IMR-90 (cell line): ENCODE measurements around the gene GOLIM4. TPM values are rescaled to one million over a fixed set of nuclear protein-coding genes. Genes with fewer than 3 reads are reported as not detected.

Experiments used
- ATAC-seq: fragments of 200-7000 bp; cut with Tn5 transposase; 2 replicates; pipeline ENCODE4 v1.9.1; 2020; ENCODE audit warnings: low read depth, mild to moderate bottlenecking, moderate library complexity
- BruUV-seq: library from RNA; stranded (reverse); fragments of 400-500 nt; replicated peaks from 2 replicates; lab custom pipeline; 2021; lab: Mats Ljungman, UMichigan
- CTCF ChIA-PET: fragments of 300-600 bp; formaldehyde crosslinking; extraction: SDS; loops from one replicate; lab custom pipeline; 2021; ENCODE audit warnings: antibody characterized with exemption; lab: Yijun Ruan, JAX
- POLR2A ChIA-PET: fragments of 300-600 bp; sonication (Branson Sonifier 250); formaldehyde crosslinking; loops from one replicate; lab custom pipeline; 2022; ENCODE audit warnings: antibody characterized with exemption; ENCODE audit not compliant: unreplicated experiment; lab: Charles Lee
- DNase-seq: peaks from one replicate; pipeline ENCODE4 v3.0.0; 2013
- H2AFZ ChIP-seq: replicated peaks from 2 replicates; pipeline ENCODE3; 2013; ENCODE audit warnings: low read length, mild to moderate bottlenecking; ENCODE audit not compliant: poor library complexity
- H2AK5ac ChIP-seq: 2 replicates; pipeline ENCODE4 v1.6.1; 2013; ENCODE audit warnings: low read depth, low read length, inconsistent platforms
- H2AK9ac ChIP-seq: replicated peaks from 2 replicates; pipeline ENCODE3; 2013; ENCODE audit warnings: mild to moderate bottlenecking, low read depth, low read length, moderate library complexity; ENCODE audit not compliant: poor library complexity
- H2BK120ac ChIP-seq: 2 replicates; pipeline ENCODE4 v1.6.1; 2013; ENCODE audit warnings: low read depth, low read length, inconsistent platforms
- H2BK15ac ChIP-seq: 3 replicates; pipeline ENCODE4 v1.6.1; 2013; ENCODE audit warnings: low read depth, low read length, inconsistent platforms
- H2BK20ac ChIP-seq: 2 replicates; pipeline ENCODE4 v1.6.1; 2013; ENCODE audit warnings: low read depth, mild to moderate bottlenecking, inconsistent platforms, low read length, moderate library complexity
- H2BK5ac ChIP-seq: 2 replicates; pipeline ENCODE4 v1.6.1; 2013; ENCODE audit warnings: mild to moderate bottlenecking, low read depth, low read length, inconsistent platforms; ENCODE audit not compliant: poor library complexity, severe bottlenecking
- H3K14ac ChIP-seq: replicated peaks from 2 replicates; pipeline ENCODE4 v1.6.1; 2013; ENCODE audit warnings: low read depth, low read length, inconsistent platforms
- H3K18ac ChIP-seq: 2 replicates; pipeline ENCODE4 v1.6.1; 2013; ENCODE audit warnings: low read depth, low read length, control low read depth
- H3K23ac ChIP-seq: 2 replicates; pipeline ENCODE4 v1.6.1; 2013; ENCODE audit warnings: low read depth, low read length, inconsistent platforms
- H3K27ac ChIP-seq: 2 replicates; pipeline ENCODE4 v1.5.1; 2013; ENCODE audit warnings: mild to moderate bottlenecking, control low read depth, low read length; ENCODE audit not compliant: insufficient read depth
- H3K27me3 ChIP-seq: 2 replicates; pipeline ENCODE4 v1.6.1; 2013; ENCODE audit warnings: low read length; ENCODE audit not compliant: control insufficient read depth, insufficient read depth
- H3K36me3 ChIP-seq: 2 replicates; pipeline ENCODE4 v1.6.1; 2013; ENCODE audit warnings: low read length, mixed read lengths; ENCODE audit not compliant: control insufficient read depth, insufficient read depth
- H3K4ac ChIP-seq: 2 replicates; pipeline ENCODE4 v1.6.1; 2013; ENCODE audit warnings: low read depth, low read length, inconsistent platforms
- H3K4me1 ChIP-seq: 2 replicates; pipeline ENCODE4 v1.6.1; 2013; ENCODE audit warnings: low read length, mixed read lengths; ENCODE audit not compliant: control insufficient read depth, insufficient read depth
- H3K4me2 ChIP-seq: 2 replicates; pipeline ENCODE4 v1.6.1; 2013; ENCODE audit warnings: low read depth, mild to moderate bottlenecking, control low read depth, low read length, moderate library complexity
- H3K4me3 ChIP-seq: 2 replicates; pipeline ENCODE4 v1.5.1; 2013; ENCODE audit warnings: low read depth, mild to moderate bottlenecking, control low read depth, low read length, moderate library complexity; ENCODE audit not compliant: insufficient read depth
- H3K56ac ChIP-seq: 2 replicates; pipeline ENCODE4 v1.6.1; 2013; ENCODE audit warnings: low read length, inconsistent platforms; ENCODE audit not compliant: insufficient read depth; ENCODE audit errors: extremely low read depth
- H3K79me1 ChIP-seq, 2 experiments: 2 replicates each; pipeline ENCODE4 v1.6.1; 2013; ENCODE audit warnings: low read length in 2 of 2, inconsistent platforms in 1 of 2, low read depth in 1 of 2
- H3K9ac ChIP-seq: 2 replicates; pipeline ENCODE4 v1.6.1; 2013; ENCODE audit warnings: low read depth, low read length, control low read depth
- H3K9me1 ChIP-seq: 2 replicates; pipeline ENCODE4 v1.6.1; 2013; ENCODE audit warnings: low read length, inconsistent platforms; ENCODE audit not compliant: insufficient read depth
- H3K9me3 ChIP-seq: 2 replicates; pipeline ENCODE4 v1.6.1; 2013; ENCODE audit warnings: low read length; ENCODE audit not compliant: control insufficient read depth, insufficient read depth
- H4K20me1 ChIP-seq: 2 replicates; pipeline ENCODE4 v1.6.1; 2013; ENCODE audit warnings: low read length, inconsistent platforms; ENCODE audit not compliant: insufficient read depth
- H4K5ac ChIP-seq: 2 replicates; pipeline ENCODE4 v1.6.1; 2013; ENCODE audit warnings: mild to moderate bottlenecking, low read depth, low read length, control low read depth
- H4K8ac ChIP-seq, 2 experiments: 2 replicates each; pipeline ENCODE4 v1.6.1; 2013; ENCODE audit warnings: low read depth in 2 of 2, low read length in 2 of 2, control low read depth in 1 of 2, inconsistent platforms in 1 of 2
- H4K91ac ChIP-seq: 2 replicates; pipeline ENCODE4 v1.6.1; 2013; ENCODE audit warnings: low read depth, low read length, inconsistent platforms; ENCODE audit not compliant: insufficient read depth
- CEBPB ChIP-seq: IDR thresholded peaks from 2 replicates; pipeline ENCODE4 v1.6.1; 2012; ENCODE audit warnings: low read depth, low read length, improper control_type of control experiment
- MXI1 ChIP-seq: IDR thresholded peaks from 2 replicates; pipeline ENCODE4 v1.6.1; 2012; ENCODE audit warnings: low read depth, mild to moderate bottlenecking, low read length, moderate library complexity, borderline replicate concordance
- WGBS, 2 experiments: methylation state at CpG; one replicate each; pipeline versions ENCODE4 v1.1.5 to v1.1.7; 2013; ENCODE audit warnings: missing lambda C conversion rate in 2 of 2; ENCODE audit not compliant: insufficient read length in 1 of 2; ENCODE audit errors: extremely low coverage in 2 of 2; 5-methylcytosine and 5-hydroxymethylcytosine counted together
- dilution Hi-C: fragments of 300-500 bp; cut with HindIII; formaldehyde crosslinking; loops from one replicate; pipeline ENCODE4 v1.14.3; 2018; ENCODE audit warnings: low sequenced_read_pairs; ENCODE audit not compliant: unreplicated experiment
- in situ Hi-C: fragments of 300-500 bp; cut with MboI; formaldehyde crosslinking; loops from 3 replicates; pipeline ENCODE4 v1.14.3; 2019; ENCODE audit warnings: low sequenced_read_pairs, inconsistent platforms, mixed read lengths
- intact Hi-C: fragments of 100-400 bp; cut with micrococcal nuclease; formaldehyde crosslinking; loops from 2 replicates; pipeline ENCODE4 v1.10.0; 2022
- polyA plus RNA-seq, 3 experiments: library from polyadenylated mRNA; depleted of rRNA; stranded (reverse); fragments of >200 nt; gene quantifications; 2 replicates each; pipeline ENCODE4 v1.2.3, GENCODE V29; 2012; ENCODE audit warnings: low replicate concordance in 1 of 3
- total RNA-seq: library from RNA; depleted of rRNA; stranded (reverse); fragments of >200 nt; gene quantifications from 2 replicates; pipeline ENCODE4 v1.2.3, GENCODE V29; 2012

Gene GOLIM4
- total and polyA plus RNA-seq, 2 of the 4 experiments (the other 2 are of a cell fraction) = 44.6 to 71.2 TPM

DNA sequence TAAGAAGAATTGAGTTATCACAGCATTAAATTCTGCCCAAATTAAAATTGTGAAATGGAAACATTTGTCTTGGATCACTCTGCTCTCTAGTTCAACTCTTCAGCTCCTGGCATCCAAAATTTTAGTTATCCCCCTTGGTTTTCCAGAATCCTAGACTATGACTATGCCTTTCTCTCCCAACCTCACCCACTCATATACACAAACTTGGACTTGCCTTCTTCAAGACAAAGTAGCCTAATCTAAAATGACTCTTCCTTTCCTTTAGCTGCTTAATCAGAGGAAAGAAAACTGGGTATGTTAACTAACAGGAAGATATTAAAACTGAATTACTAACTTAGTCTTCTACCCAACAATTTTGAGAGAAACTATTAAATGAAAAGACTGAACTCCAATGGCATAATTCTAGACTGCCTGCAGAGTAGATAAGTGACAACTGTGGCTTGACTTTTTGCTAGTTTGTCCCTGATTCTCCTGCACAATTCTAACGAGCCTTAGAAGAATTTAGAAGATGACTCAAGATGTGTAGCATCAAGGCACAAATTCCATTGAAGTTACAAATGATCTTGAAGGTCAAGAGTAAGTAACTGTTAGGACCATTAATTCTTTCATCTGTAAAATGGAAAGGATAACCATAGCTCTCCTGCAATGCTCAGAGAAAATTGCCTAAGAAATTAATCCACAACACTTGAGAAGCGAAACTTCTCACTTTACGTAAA is 5.2 kb upstream of the GOLIM4 start:
- H2AK5ac ChIP-seq = no peak overlapping the region
- no peak overlapping the region; the same call in 1 of the 3 replicates for H2BK15ac ChIP-seq
- ChIA-PET CTCF (interaction anchor here (0.6 to 2.0 kb wide), 2 partner anchors 60 to 167 kb away, joined by 4 read pairs; no protein-coding TSS in a partner anchor), POLR2A (no interaction called here)
- no peaks in the 10 kb centered on the region for H3K4me1 ChIP-seq
- intact Hi-C loops = loop anchor here (5.0 kb wide), 1 partner anchor 36 kb away; no protein-coding TSS in a partner anchor
- H4K20me1 ChIP-seq = peaks cover 4% of the 10 kb centered on the region; the same call in 1 of the 2 replicates
- TF ChIP-seq CEBPB = peak; percentile 1; the same call in 1 of the 2 replicates
- TF ChIP-seq MXI1 = no peak
- no peak overlapping the region for H2AK9ac ChIP-seq
- H3K27ac ChIP-seq = no peak overlapping the region
- peak overlapping the region; percentile 75; the same call in 1 of the 2 replicates for H3K18ac ChIP-seq
- H3K27me3 ChIP-seq = no peaks in the 10 kb centered on the region
- BruUV-seq = no TSS peak
- dilution Hi-C loops = no loop called here
- H3K4ac ChIP-seq = peak overlapping the region; percentile 51; the same call in 1 of the 2 replicates
- peak overlapping the region; percentile 82; the same call in 1 of the 2 replicates for H2BK20ac ChIP-seq
- in situ Hi-C loops = no loop called here
- DNase-seq (peak; percentile 56), ATAC-seq (peak; percentile 36)
- no peaks in the 10 kb centered on the region for H3K9me1 ChIP-seq
- H4K8ac ChIP-seq = 0 out of 4 replicates have a peak overlapping the region, but pooled peaks of 1 of the 2 experiments have one; percentile 42
- H3K4me2 ChIP-seq = peak overlapping the region; percentile 69; the same call in 1 of the 2 replicates
- H3K14ac ChIP-seq = peak overlapping the region; percentile 75; the same call in 1 of the 2 replicates
- 50% methylated on average over 2 of the region's 3 CpGs; no CpG with 5 or more reads in 1 of the 2 experiments for WGBS, 2 experiments
- H3K4me3 ChIP-seq = no peak overlapping the region
- H3K56ac ChIP-seq = peak overlapping the region; percentile 24; the same call in 1 of the 2 replicates
- H2BK120ac ChIP-seq = peak overlapping the region; percentile 78
- H3K23ac ChIP-seq = peak overlapping the region; percentile 78; the same call in 1 of the 2 replicates
- 0 out of 2 replicates have a peak overlapping the region, but pooled peaks have one; percentile 36 for H4K91ac ChIP-seq
- no peak overlapping the region for H2AFZ ChIP-seq
- H2BK5ac ChIP-seq = peak overlapping the region; percentile 89
- no peak overlapping the region for H3K9ac ChIP-seq
- no peaks in the 10 kb centered on the region for H3K9me3 ChIP-seq
- no peaks in the 10 kb centered on the region for H3K79me1 ChIP-seq
- no peak overlapping the region for H4K5ac ChIP-seq
- no peaks in the 10 kb centered on the region for H3K36me3 ChIP-seq
